ENCODE results near the gene TMIGD1. TPM values are rescaled to one million over a fixed set of nuclear protein-coding genes. Genes with fewer than 3 reads are reported as not detected.

TMIGD1 gene
- total RNA-seq, 1 donor from 2014 or later = not detected

GRCh38 chr17:30290696-30291542 is 42.9 kb downstream of the TMIGD1 start:
- DNase-seq (ENCODE audit: low read depth) = peak; percentile 20

DNA sequence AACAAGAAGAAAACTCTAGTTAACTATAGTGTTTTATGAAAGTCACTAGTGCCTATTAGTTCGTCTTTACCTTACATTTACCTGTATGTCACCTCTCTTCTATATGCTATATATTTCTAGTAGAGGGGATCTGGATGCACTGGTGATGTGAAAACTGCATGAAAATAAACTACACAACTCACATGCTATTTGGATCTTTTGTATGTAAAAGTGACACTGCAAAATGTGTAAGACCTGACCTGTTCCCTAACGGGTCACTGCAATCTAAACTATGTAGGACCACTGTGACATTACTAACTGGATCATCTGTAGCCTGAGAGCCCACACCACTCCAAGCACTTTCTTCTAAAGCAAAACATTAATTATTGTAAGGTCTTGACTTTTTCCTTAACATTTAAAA is 43.8 kb downstream of the TMIGD1 start:
- no peak for DNase-seq (ENCODE audit: low read depth)

DNA sequence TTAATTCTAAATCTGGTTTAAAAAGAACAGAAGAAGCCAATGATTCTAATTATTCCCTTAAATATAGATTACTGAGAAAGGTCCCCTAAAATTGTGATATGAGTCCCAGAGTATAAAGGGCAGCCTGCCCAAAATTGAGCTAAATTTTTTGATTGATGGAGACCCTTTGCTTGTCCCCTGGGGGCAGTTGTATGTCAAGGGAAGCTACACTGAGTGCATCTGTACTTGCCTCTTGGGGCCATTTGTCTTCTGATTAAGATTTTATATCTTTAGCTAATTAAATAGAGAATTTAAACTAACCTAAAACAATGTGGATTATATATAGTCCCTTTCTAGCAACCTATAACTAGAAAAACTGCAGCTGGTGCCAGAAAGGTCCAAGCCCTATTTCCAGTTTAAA is 54.7 kb downstream of the TMIGD1 start:
- DNase-seq (ENCODE audit: low read depth) = no peak

DNA sequence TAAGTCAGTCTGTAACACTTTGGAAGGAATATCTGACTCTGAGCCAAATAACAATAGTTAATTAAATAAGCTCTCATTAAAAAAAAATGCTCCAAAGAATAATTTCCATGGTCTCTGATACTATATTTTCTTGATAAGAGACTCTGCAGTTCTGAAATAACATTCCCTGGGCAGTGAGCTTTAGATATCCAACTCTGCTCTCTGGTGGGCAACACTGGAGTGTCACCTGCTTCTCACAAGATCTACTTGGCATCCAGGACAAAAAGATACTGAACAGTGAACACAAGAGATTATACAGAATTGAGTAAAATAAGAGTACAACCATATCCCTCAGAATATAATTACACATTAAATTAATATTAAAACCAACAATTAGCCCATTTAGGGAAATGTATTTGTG is 55.8 kb downstream of the TMIGD1 start:
- DNase-seq (ENCODE audit: low read depth) = peak; percentile 62

DNA sequence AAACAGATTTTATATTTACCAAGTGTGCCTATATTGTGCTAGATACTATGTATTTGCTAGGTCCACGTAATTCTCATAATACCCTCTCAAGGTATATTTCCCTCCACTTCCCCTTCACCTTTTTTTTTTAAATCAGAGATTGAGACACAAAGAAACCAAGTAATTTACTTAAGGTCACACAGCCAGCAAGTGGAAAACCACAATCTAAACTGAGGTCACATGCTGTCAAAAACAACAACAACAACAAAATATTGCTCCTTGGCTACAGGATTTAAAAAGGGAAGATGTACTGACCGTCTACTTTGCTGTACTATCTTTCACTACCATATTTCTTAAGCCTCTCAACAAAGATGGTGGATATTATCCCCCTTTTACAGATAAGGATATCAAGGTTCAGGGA is 57.9 kb downstream of the TMIGD1 start:
- DNase-seq (ENCODE audit: low read depth) = no peak

- peak; percentile 77 for DNase-seq (ENCODE audit: low read depth)
These were observed 59.0 kb downstream of the TMIGD1 start for GRCh38 chr17:30274887-30275286.

GRCh38 chr17:30273373-30273772 is 60.5 kb downstream of the TMIGD1 start:
- DNase-seq (ENCODE audit: low read depth) = no peak

DNA sequence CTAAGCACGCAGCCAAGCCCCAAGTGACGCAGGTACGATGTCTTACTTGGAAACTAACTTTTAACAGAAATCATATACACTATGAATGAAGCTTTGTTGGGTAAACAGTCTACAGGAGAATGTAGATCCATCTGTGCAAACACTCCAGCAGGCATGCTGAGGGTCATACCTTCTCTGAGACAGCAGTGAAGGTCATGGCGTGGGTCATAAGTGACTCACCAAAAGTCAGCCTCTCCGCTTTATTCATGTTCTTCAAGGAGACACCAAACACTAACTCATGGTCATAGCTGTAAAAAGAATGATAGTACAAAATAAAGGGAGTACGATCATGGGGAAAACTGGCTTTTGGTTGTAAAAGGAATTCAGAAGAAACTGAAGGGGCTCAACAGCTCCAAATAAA is 62.8 kb downstream of the TMIGD1 start:
- no peak for DNase-seq (ENCODE audit: low read depth)

DNA sequence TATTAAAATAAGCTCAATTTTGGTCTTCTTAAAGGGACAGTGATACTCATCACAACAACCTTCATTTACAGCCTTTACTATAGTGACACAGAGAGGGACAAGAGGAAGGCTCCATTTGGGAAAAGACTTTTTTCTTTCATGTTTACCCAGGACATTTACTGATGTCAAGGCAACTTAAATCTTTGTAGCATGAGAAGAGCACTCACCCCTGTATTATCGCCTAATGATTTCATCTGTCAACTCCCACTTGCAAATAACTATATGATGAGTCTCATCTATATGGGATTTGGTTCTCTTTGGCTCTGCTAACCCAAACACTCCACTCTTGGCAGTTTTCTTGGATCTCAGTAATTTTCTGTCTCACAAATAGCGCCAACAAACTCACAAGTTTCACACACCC is 66.2 kb downstream of the TMIGD1 start:
- no peak for DNase-seq (ENCODE audit: low read depth)

Other genes starting within 250 kb of the TMIGD1 start
- 1.7 and 12.0 TPM in 2 replicates for gene NSRP1, start 217.2 kb downstream of the TMIGD1 start, total RNA-seq
- gene SLC6A4, start 98.4 kb downstream of the TMIGD1 start, total RNA-seq = under 0.01 TPM in 2 replicates
- 16.5 and 42.1 TPM in 2 replicates for gene BLMH, start 42.1 kb downstream of the TMIGD1 start, total RNA-seq
- 169 and 332 TPM in 2 replicates for gene CPD, start 44.9 kb upstream of the TMIGD1 start, total RNA-seq
- 42.5 and 83.4 TPM in 2 replicates for gene GOSR1, start 143.4 kb upstream of the TMIGD1 start, total RNA-seq